HG02798 (cell line): ENCODE measurements around the gene RIMBP3C.
"Not testable (repeated sequence)": the region's sequence is repeated elsewhere in the genome, so short reads cannot be mapped to it uniquely, and the experiment has no call there.

ENCODE experiments used
- ATAC-seq: cut with Tn5 transposase; IDR thresholded peaks from one replicate; pipeline ENCODE4 v1.9.1; 2021; ENCODE audit warnings: mild to moderate bottlenecking; ENCODE audit not compliant: unreplicated experiment, poor library complexity

Gene RIMBP3C

GRCh38 chr22:21532863-21533648, 18.2 kb downstream of the RIMBP3C start:
- ATAC-seq = not testable (repeated sequence)

GRCh38 chr22:21531525-21531924, 19.7 kb downstream of the RIMBP3C start:
- not testable (repeated sequence) for ATAC-seq

GRCh38 chr22:21526705-21527500, 24.4 kb downstream of the RIMBP3C start:
- not testable (repeated sequence) for ATAC-seq

DNA sequence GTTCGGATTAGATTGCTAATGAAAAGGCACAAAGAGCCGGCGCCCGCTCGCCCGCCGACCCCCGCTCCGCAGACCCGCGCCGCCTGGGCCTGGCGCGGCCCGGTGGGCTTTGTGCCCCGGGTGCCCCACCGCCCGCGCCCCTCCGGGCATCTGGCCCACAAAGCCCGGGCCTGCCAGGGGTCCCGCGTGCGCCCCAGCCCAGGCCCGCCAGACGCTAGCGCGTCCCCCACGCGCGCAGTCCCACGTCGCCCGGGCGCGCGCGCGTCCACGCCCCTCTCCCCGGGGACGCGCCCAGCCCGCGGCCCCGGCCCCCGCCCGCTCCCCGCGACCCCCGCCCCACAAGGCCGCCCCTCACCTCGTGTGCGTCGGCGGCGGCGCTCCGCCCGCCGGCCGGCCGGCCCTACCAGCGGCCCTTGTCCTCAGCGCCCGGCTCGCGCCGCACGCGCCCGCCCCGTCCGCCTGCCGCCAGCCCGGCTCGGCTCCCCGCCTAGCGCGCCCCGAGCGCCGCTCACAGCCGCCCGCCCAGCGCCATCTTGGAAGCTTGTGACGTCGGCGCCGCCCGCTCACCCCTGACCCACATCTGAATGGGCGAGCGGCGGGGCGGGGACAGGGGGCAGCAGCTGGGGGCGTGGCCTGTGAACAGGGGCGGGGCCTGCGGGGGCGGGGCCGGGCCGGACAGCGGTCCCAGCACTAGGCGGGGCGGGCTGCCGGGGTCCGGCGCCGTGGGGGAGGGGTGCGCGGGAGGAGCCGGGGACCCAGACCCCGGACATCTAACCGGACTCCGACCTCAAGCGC, 34.1 kb downstream of the RIMBP3C start:
- peak; percentile 92 for ATAC-seq

DNA sequence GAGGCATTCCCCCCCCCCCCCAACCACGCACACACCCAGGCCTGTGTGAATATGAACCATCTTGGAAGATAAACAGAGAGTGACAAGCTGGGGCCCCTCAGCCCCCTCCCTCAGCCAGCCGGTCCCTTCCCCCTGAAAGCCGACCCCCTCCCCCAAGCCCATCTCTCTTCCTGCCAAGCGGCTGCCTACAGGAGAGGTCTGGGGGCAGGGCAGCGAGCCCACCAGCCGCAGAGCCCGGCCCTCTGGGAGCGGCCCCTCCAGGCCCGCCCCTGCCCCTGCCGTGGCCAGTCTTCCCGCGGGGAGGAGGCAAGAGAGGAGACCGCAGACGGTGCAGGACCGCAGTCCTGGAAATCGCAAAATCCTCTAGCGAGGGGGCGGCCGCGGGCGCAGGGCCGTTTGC, 34.7 kb downstream of the RIMBP3C start:
- ATAC-seq = not testable (repeated sequence)

- not testable (repeated sequence) for ATAC-seq
Measured at GRCh38 chr22:21515234-21515633, 36.0 kb downstream of the RIMBP3C start.

DNA sequence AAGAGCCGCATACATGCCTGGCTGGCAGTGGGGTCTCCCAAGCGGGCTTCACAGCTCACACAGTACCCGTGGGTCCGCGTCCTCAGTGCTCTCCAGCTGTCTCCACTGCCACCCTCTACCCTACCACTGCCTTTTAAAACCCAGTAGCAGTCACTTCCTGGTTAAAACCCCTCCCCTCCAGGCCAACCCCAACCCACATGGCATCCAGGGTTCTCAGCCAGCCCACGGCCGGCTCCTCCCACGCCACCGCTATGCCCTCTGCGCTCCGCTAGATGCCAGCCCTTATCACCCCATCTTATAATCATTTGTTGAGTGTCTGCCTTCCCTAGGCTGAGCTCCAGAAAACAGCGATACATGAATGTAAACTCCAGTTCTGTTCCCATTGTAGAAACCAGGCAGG, 37.1 kb downstream of the RIMBP3C start:
- ATAC-seq = not testable (repeated sequence)

GRCh38 chr22:21512022-21512421, 39.2 kb downstream of the RIMBP3C start:
- not testable (repeated sequence) for ATAC-seq

- not testable (repeated sequence) for ATAC-seq
Measured at GRCh38 chr22:21510397-21510796, 40.9 kb downstream of the RIMBP3C start.

GRCh38 chr22:21499623-21500506, 51.4 kb downstream of the RIMBP3C start:
- not testable (repeated sequence) for ATAC-seq

GRCh38 chr22:21498489-21498888, 52.8 kb downstream of the RIMBP3C start:
- ATAC-seq = not testable (repeated sequence)

DNA sequence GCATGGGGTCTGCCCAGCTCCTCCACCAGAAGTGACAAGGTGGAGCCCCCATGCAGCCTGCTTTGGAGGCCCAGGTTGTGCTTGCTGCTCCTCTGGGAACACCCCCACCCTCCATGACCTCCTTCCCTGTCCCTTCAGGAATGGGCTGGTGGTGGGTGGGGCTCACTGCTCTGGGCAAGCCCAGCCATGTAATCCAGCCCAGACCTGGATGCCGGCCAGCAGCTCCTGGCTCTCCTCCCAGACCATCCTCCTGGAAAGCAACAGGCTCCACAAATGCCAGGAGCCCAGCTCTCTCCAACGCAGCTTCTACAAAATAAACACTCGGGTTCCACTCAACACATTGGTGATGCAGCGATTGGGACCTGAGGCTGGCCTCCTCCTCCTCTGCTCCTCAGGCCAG, 53.3 kb downstream of the RIMBP3C start:
- ATAC-seq = not testable (repeated sequence)
